Measurements from ENCODE around the gene F13A1. TPM values are rescaled to one million over a fixed set of nuclear protein-coding genes. Genes with fewer than 3 reads are reported as not detected.

F13A1 gene
- total RNA-seq, 5 donors from 2014 or later (not counting 1 experiment from before 2014, with no cell fraction given), result 0.18 to 4.8 (median 0.37) TPM; not detected in 1

DNA sequence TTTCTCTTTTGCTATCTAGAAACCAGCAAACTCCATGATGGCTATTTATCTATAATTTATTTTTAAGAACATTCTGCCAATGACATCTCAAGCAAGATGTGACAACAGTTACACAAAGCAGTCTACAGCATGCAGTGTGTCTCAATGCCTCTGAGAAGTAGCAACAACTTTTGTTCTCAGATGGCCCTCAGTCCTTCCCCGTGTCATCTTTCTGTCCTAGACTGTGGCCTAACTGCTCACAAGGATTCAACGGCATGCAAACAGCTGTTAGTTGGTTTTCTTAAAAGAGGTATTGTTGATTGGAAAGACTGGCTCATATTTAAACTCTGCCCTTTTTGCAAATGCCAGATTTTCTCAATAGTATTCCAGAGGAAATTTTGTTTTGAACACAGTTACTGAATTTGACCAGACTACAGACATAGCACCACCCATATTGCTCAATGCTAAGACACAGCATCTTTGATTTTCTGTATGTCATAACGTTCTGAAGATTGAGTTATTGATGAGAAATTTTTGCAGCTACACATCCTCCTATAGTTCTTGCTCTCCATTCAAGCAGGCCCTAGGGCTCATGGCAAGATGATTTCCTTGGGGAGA, 26.1 kb upstream of the F13A1 start:
- Histone ChIP-seq H3K4me3 (ENCODE audit: control insufficient read depth in 1 of 2, extremely low read depth in 1 of 2, low read length in 1 of 2) (no peak overlapping the region), H3K27ac (ENCODE audit: low read length) (no peak overlapping the region), H3K4me1 (ENCODE audit: control insufficient read depth in 1 of 2, extremely low read depth in 1 of 2, insufficient read depth in 2 of 2, low read length in 2 of 2) (no peaks in the 10 kb centered on the region), H3K27me3 (replicated peaks in 1 of 2; ENCODE audit: control insufficient read depth in 2 of 2, extremely low read depth in 1 of 2, insufficient read depth in 2 of 2, low read length in 1 of 2) (no peaks in the 10 kb centered on the region), H3K36me3 (ENCODE audit: control insufficient read depth in 2 of 2, extremely low read depth in 1 of 2, insufficient read depth in 1 of 2, low read length in 1 of 2) (no peaks in the 10 kb centered on the region), H3K9me3 (no peaks in the 10 kb centered on the region)
- ATAC-seq (replicated peaks in 1 of 4), result no peak
- Mint-ChIP-seq H3K9me3 (peaks cover 0 to 3% (median 0%) of the 10 kb centered on the region in 3 donors), H3K4me1 (no peaks in the 10 kb centered on the region), H3K4me3 (no peak overlapping the region), H3K27ac (no peak overlapping the region), H3K27me3 (peaks cover 14 to 36% of the 10 kb centered on the region in 2 donors), H3K36me3 (no peaks in the 10 kb centered on the region)
- no peak for DNase-seq
- ChIA-PET CTCF (no interaction called here), POLR2A (no interaction called here)
- WGBS (ENCODE audit: insufficient coverage), result 86% methylated on average over 1 of the region's 3 CpGs

DNA sequence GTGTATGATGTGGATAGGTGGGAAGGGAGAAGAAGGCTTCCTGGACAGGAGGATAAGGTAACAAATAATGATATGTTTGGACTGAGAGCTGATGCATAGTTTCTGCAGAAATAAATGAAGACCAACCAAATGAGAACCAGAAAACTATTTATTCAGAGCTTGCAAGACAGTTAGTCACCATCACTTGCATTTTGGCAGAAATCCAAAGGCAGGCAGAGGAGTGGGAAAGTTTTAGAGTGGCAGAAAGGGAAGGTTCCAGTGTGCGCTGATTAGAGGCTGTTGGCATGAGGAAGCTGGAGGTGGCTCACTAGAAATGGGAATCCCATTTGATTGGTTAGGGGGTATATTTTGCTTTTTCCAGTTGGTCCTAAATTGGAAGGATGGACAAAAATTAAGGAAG, 13.0 kb upstream of the F13A1 start:
- ATAC-seq (replicated peaks in 1 of 4) (no peak), DNase-seq (no peak)
- 100% methylated on average over 1 of the region's 1 CpG for WGBS (ENCODE audit: insufficient coverage)
- Histone ChIP-seq H3K36me3 (ENCODE audit: control insufficient read depth in 2 of 2, extremely low read depth in 1 of 2, insufficient read depth in 1 of 2, low read length in 1 of 2) (no peaks in the 10 kb centered on the region), H3K27me3 (replicated peaks in 1 of 2; ENCODE audit: control insufficient read depth in 2 of 2, extremely low read depth in 1 of 2, insufficient read depth in 2 of 2, low read length in 1 of 2) (no peaks in the 10 kb centered on the region), H3K9me3 (no peaks in the 10 kb centered on the region), H3K27ac (ENCODE audit: low read length) (no peak overlapping the region), H3K4me1 (ENCODE audit: control insufficient read depth in 1 of 2, extremely low read depth in 1 of 2, insufficient read depth in 2 of 2, low read length in 2 of 2) (peaks cover 0 to 2% of the 10 kb centered on the region in 2 experiments), H3K4me3 (ENCODE audit: control insufficient read depth in 1 of 2, extremely low read depth in 1 of 2, low read length in 1 of 2) (no peak overlapping the region)
- H3K27ac Mint-ChIP-seq, result no peak overlapping the region
- H3K4me3 Mint-ChIP-seq, result no peak overlapping the region
- H3K4me1 Mint-ChIP-seq, result peaks cover 12 to 20% (median 18%) of the 10 kb centered on the region in 3 donors
- peaks cover 6 to 15% of the 10 kb centered on the region in 2 donors for H3K27me3 Mint-ChIP-seq
- POLR2A ChIA-PET, result no interaction called here
- H3K9me3 Mint-ChIP-seq, result no peaks in the 10 kb centered on the region
- CTCF ChIA-PET, result no interaction called here
- H3K36me3 Mint-ChIP-seq, result no peaks in the 10 kb centered on the region

DNA sequence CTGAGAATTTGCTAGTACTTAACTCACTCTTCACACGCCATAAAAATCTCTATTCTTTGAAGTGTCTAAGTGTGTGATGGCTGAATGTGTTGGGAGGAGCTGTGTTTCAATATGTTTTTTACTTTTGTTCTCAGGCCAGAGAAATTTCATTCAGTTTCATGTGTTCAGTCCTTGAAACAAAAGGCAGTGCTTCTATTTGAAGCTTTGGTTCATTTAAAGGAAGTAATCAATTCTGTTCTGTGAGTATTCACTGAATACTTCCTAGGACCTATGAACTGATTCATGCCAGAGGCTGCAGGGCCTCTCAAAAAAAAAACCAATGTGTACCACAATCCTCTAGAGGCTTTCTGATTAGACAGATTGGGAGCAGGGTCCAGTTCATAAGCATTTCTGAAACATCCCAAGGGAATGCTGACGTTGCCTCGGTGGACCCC, 12.4 kb upstream of the F13A1 start:
- Histone ChIP-seq H3K36me3 (ENCODE audit: control insufficient read depth in 2 of 2, extremely low read depth in 1 of 2, insufficient read depth in 1 of 2, low read length in 1 of 2) (no peaks in the 10 kb centered on the region), H3K27me3 (replicated peaks in 1 of 2; ENCODE audit: control insufficient read depth in 2 of 2, extremely low read depth in 1 of 2, insufficient read depth in 2 of 2, low read length in 1 of 2) (no peaks in the 10 kb centered on the region), H3K4me1 (ENCODE audit: control insufficient read depth in 1 of 2, extremely low read depth in 1 of 2, insufficient read depth in 2 of 2, low read length in 2 of 2) (peaks cover 0 to 2% of the 10 kb centered on the region in 2 experiments), H3K9me3 (no peaks in the 10 kb centered on the region), H3K4me3 (ENCODE audit: control insufficient read depth in 1 of 2, extremely low read depth in 1 of 2, low read length in 1 of 2) (no peak overlapping the region), H3K27ac (ENCODE audit: low read length) (no peak overlapping the region)
- H3K27me3 Mint-ChIP-seq, result peaks cover 6 to 15% of the 10 kb centered on the region in 2 donors
- ChIA-PET POLR2A (interaction anchor here in 1 of 2 donors (0.6 kb wide), 2 partner anchors 100 to 351 kb away, joined by 4 read pairs; no protein-coding TSS in a partner anchor), CTCF (interaction anchor here in 1 of 2 donors (1.1 kb wide), 1 partner anchor 8 kb away, joined by 4 read pairs; no protein-coding TSS in a partner anchor)
- H3K4me1 Mint-ChIP-seq, result peaks cover 12 to 20% (median 18%) of the 10 kb centered on the region in 3 donors
- H3K27ac Mint-ChIP-seq, result no peak overlapping the region
- no peak overlapping the region for H3K4me3 Mint-ChIP-seq
- no peaks in the 10 kb centered on the region for H3K9me3 Mint-ChIP-seq
- WGBS (ENCODE audit: insufficient coverage), result no CpG with 5 or more reads among the region's 3 CpGs
- no peaks in the 10 kb centered on the region for H3K36me3 Mint-ChIP-seq
- ATAC-seq (replicated peaks in 1 of 4) (no peak), DNase-seq (no peak)

DNA sequence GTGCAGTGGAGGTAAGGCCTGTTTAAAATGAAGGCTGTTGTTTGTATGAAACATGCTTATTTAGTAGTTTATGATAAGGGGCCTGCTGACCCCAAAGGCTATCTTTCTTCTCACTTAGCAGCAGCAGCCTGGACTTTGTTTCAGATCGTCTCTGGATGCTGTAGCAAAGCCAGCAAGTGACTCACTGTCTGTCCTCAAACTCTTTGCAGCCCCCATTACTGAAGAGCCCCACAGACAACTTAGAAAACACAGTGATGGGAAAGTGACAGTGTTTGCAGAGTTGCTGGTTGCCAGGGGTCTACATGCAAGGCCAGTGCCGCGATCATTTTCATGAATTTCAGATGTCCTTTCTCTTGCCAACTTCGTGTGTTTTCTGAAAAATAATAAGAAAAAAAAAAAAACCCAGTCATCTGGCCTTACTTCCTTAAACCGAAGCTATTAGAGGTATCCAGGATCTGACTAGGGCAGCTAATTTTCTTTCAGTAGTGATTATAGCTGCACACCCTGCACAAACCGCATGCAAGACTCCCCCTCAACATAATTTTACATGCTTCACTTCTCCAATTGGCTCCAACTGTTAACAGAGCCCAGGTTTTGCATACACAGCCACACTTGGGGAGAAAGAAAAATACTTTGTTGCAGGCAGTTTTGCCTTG, 11.6 kb upstream of the F13A1 start:
- DNase-seq, result no peak
- H3K4me3 ChIP-seq (ENCODE audit: control insufficient read depth in 1 of 2, extremely low read depth in 1 of 2, low read length in 1 of 2), result no peak overlapping the region
- H3K9me3 ChIP-seq, result no peaks in the 10 kb centered on the region
- no peak overlapping the region for H3K4me3 Mint-ChIP-seq
- no peaks in the 10 kb centered on the region for H3K36me3 Mint-ChIP-seq
- no peaks in the 10 kb centered on the region for H3K36me3 ChIP-seq (ENCODE audit: control insufficient read depth in 2 of 2, extremely low read depth in 1 of 2, insufficient read depth in 1 of 2, low read length in 1 of 2)
- ChIA-PET POLR2A (interaction anchor here in 1 of 2 donors (0.6 kb wide), 2 partner anchors 99 to 351 kb away, joined by 4 read pairs; no protein-coding TSS in a partner anchor), CTCF (interaction anchor here in 1 of 2 donors (1.1 kb wide), 1 partner anchor 9 kb away, joined by 4 read pairs; no protein-coding TSS in a partner anchor)
- H3K4me1 ChIP-seq (ENCODE audit: control insufficient read depth in 1 of 2, extremely low read depth in 1 of 2, insufficient read depth in 2 of 2, low read length in 2 of 2), result peaks cover 0 to 2% of the 10 kb centered on the region in 2 experiments
- WGBS (ENCODE audit: insufficient coverage), result 53% methylated on average over 3 of the region's 6 CpGs
- no peaks in the 10 kb centered on the region for H3K9me3 Mint-ChIP-seq
- no peaks in the 10 kb centered on the region for H3K27me3 ChIP-seq (replicated peaks in 1 of 2; ENCODE audit: control insufficient read depth in 2 of 2, extremely low read depth in 1 of 2, insufficient read depth in 2 of 2, low read length in 1 of 2)
- H3K27me3 Mint-ChIP-seq, result peaks cover 3 to 19% of the 10 kb centered on the region in 2 donors
- no peak overlapping the region for H3K27ac ChIP-seq (ENCODE audit: low read length)
- peaks cover 12 to 20% (median 18%) of the 10 kb centered on the region in 3 donors for H3K4me1 Mint-ChIP-seq
- no peak overlapping the region for H3K27ac Mint-ChIP-seq
- no peak for ATAC-seq (replicated peaks in 1 of 4)

DNA sequence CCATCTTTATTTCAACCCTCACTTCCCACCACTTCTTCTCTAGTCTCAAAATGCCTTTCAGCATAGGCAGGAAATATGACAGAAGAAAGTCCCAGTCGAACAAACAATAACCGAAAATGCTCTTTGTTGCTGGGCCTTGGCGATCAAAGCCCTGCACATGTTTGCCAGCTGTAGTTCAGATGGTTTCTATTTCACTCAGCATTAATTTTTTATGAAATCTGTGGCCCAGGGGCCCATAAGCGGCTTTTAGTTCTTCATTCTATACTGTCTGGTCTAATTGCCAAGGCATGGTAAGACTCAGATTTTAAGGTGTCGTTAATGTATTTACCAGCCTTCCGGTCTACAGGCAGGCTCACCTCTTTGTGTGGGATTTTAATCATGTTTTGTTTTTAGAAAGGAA, 10.9 kb upstream of the F13A1 start:
- H3K4me3 ChIP-seq (ENCODE audit: control insufficient read depth in 1 of 2, extremely low read depth in 1 of 2, low read length in 1 of 2), result no peak overlapping the region
- ATAC-seq (replicated peaks in 1 of 4), result no peak
- H3K9me3 Mint-ChIP-seq, result no peaks in the 10 kb centered on the region
- ChIA-PET POLR2A (no interaction called here), CTCF (no interaction called here)
- H3K9me3 ChIP-seq, result no peaks in the 10 kb centered on the region
- WGBS (ENCODE audit: insufficient coverage), result 35% methylated on average over 3 of the region's 6 CpGs
- H3K36me3 ChIP-seq (ENCODE audit: control insufficient read depth in 2 of 2, extremely low read depth in 1 of 2, insufficient read depth in 1 of 2, low read length in 1 of 2), result no peaks in the 10 kb centered on the region
- H3K27ac ChIP-seq (ENCODE audit: low read length), result no peak overlapping the region
- H3K4me3 Mint-ChIP-seq, result no peak overlapping the region
- DNase-seq, result no peak
- H3K4me1 Mint-ChIP-seq, result peaks cover 12 to 20% (median 18%) of the 10 kb centered on the region in 3 donors
- H3K27ac Mint-ChIP-seq, result peak overlapping the region; percentile 44 to 54
- peaks cover 0 to 2% of the 10 kb centered on the region in 2 experiments for H3K4me1 ChIP-seq (ENCODE audit: control insufficient read depth in 1 of 2, extremely low read depth in 1 of 2, insufficient read depth in 2 of 2, low read length in 2 of 2)
- H3K27me3 Mint-ChIP-seq, result peaks cover 1 to 14% of the 10 kb centered on the region in 2 donors
- H3K27me3 ChIP-seq (replicated peaks in 1 of 2; ENCODE audit: control insufficient read depth in 2 of 2, extremely low read depth in 1 of 2, insufficient read depth in 2 of 2, low read length in 1 of 2), result no peaks in the 10 kb centered on the region
- no peaks in the 10 kb centered on the region for H3K36me3 Mint-ChIP-seq

DNA sequence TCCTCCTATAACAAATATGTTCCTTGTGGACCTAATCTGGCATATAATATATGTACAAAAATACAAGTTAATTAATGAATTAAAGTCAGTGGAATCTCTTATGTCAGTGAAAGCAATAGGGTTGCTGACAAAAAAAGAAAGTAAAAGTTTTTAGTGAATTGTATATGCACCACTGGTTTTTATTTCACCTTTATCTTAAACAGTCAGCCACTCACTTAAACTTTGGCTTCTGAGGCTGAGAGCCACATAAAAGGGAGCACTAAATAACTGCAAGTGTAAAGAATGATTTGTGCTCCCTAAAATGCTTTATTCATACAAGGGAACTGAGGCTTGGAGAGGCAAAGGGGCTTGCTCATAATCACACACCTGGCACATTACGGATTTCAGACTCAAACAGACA, 9.9 kb upstream of the F13A1 start:
- POLR2A ChIA-PET, result no interaction called here
- Mint-ChIP-seq H3K27ac (no peak overlapping the region), H3K4me1 (peaks cover 12 to 20% (median 18%) of the 10 kb centered on the region in 3 donors), H3K9me3 (no peaks in the 10 kb centered on the region), H3K36me3 (no peaks in the 10 kb centered on the region), H3K4me3 (no peak overlapping the region), H3K27me3 (peaks cover 1 to 13% of the 10 kb centered on the region in 2 donors)
- H3K4me3 ChIP-seq (ENCODE audit: control insufficient read depth in 1 of 2, extremely low read depth in 1 of 2, low read length in 1 of 2), result no peak overlapping the region
- ATAC-seq (replicated peaks in 1 of 4) (no peak), DNase-seq (no peak)
- CTCF ChIA-PET, result no interaction called here
- no peak overlapping the region for H3K27ac ChIP-seq (ENCODE audit: low read length)
- 60% methylated on average over 1 of the region's 1 CpG for WGBS (ENCODE audit: insufficient coverage)
- peaks cover 0 to 2% of the 10 kb centered on the region in 2 experiments for H3K4me1 ChIP-seq (ENCODE audit: control insufficient read depth in 1 of 2, extremely low read depth in 1 of 2, insufficient read depth in 2 of 2, low read length in 2 of 2)
- no peaks in the 10 kb centered on the region for H3K9me3 ChIP-seq
- no peaks in the 10 kb centered on the region for H3K36me3 ChIP-seq (ENCODE audit: control insufficient read depth in 2 of 2, extremely low read depth in 1 of 2, insufficient read depth in 1 of 2, low read length in 1 of 2)
- H3K27me3 ChIP-seq (replicated peaks in 1 of 2; ENCODE audit: control insufficient read depth in 2 of 2, extremely low read depth in 1 of 2, insufficient read depth in 2 of 2, low read length in 1 of 2), result no peaks in the 10 kb centered on the region

Measured in T-cell (primary cell).